Gastrocnemius medialis (tissue), 4 donors: Measurements from ENCODE around the gene PDLIM1. TPM values are rescaled to one million over a fixed set of nuclear protein-coding genes. Genes with fewer than 3 reads are reported as not detected.

Experiments used
- ATAC-seq, 2 donors: fragments of 150-250 bp; one replicate each; pipeline ENCODE4 v1.9.1; 2016
- DNase-seq, 2 donors: peaks; one replicate each; pipeline ENCODE4 v3.0.0-alpha.2; 2019
- H3K27ac ChIP-seq, 4 donors: fragments of 200-600 bp; sonication (generic); 1 replicate in 1 of 4; 2 replicates in 3 of 4; pipeline ENCODE4 v1.5.1; 2016 to 2018; ENCODE audit warnings: mild to moderate bottlenecking in 2 of 4, moderate library complexity in 1 of 4
- H3K27me3 ChIP-seq, 3 donors: fragments of 200-600 bp; sonication (generic) in 2 of 3; 1 replicate in 1 of 3; 2 replicates in 2 of 3; pipeline versions ENCODE4 v1.5.1 to v1.6.0; 2016 to 2019; ENCODE audit warnings: mild to moderate bottlenecking in 1 of 3, moderate library complexity in 1 of 3
- H3K36me3 ChIP-seq, 2 donors: fragments of 200-600 bp; sonication (generic) in 1 of 2; one replicate each; pipeline ENCODE4 v1.5.1; 2017 to 2018
- H3K4me1 ChIP-seq, 2 donors: fragments of 200-600 bp; sonication (generic) in 1 of 2; one replicate each; pipeline ENCODE4 v1.5.1; 2016 to 2017; ENCODE audit warnings: mild to moderate bottlenecking in 2 of 2
- H3K4me3 ChIP-seq, 4 donors: fragments of 200-600 bp; sonication (generic) in 3 of 4; 1 replicate in 1 of 4; 2 replicates in 3 of 4; pipeline ENCODE4 v1.5.1; 2016 to 2019; ENCODE audit warnings: mild to moderate bottlenecking in 2 of 4
- H3K9me3 ChIP-seq, 3 donors: fragments of 200-600 bp; sonication (generic) in 2 of 3; 1 replicate in 1 of 3; 2 replicates in 2 of 3; pipeline ENCODE4 v1.5.1; 2016 to 2019
- CTCF ChIP-seq, 5 experiments: fragments of 450-650 bp in 3 of 5; fragments of 200-600 bp in 2 of 5; sonication (generic) in 2 of 5; IDR thresholded peaks in 4 of 5; conservative IDR thresholded peaks in 1 of 5; 1 replicate in 4 of 5; 2 replicates in 1 of 5; pipeline ENCODE4 v1.5.1; 2016 to 2019; ENCODE audit warnings: antibody characterized with exemption in 5 of 5, mild to moderate bottlenecking in 3 of 5, moderate library complexity in 3 of 5
- POLR2A ChIP-seq, 2 donors: fragments of 450-650 bp; IDR thresholded peaks; one replicate each; pipeline ENCODE4 v1.6.1; 2017; ENCODE audit warnings: antibody characterized with exemption in 2 of 2, mild to moderate bottlenecking in 2 of 2, moderate library complexity in 2 of 2
- in situ Hi-C, 4 donors: fragments of 200-750 bp; cut with MboI; loops; one replicate each; pipeline versions ENCODE4 v1.15.0 to v1.8.0; 2017; ENCODE audit warnings: low sequenced_read_pairs in 4 of 4
- intact Hi-C: fragments of 100-400 bp; cut with DNase I; formaldehyde crosslinking; loops from one replicate; pipeline ENCODE4 v1.15.1; 2023; ENCODE audit warnings: low total_unique reads
- total RNA-seq, 4 donors: library from RNA; depleted of rRNA; stranded (reverse); fragments of >200 nt; gene quantifications; one replicate each; pipeline versions ENCODE4 v1.1.0 to v1.2.3, GENCODE V29; 2016

The PDLIM1 gene
- total RNA-seq, 4 donors from 2014 or later: 157 to 572 (median 272) TPM

- intact Hi-C loops (no loop called here), in situ Hi-C loops (no loop called here)
- DNase-seq: no peak
- no peak for ATAC-seq
- H3K27me3 ChIP-seq: no peaks in the 10 kb centered on the region
- H3K4me1 ChIP-seq: peaks cover 4 to 10% of the 10 kb centered on the region in 2 donors
- no peaks in the 10 kb centered on the region for H3K9me3 ChIP-seq
- no peaks in the 10 kb centered on the region for H3K36me3 ChIP-seq
- no peak overlapping the region for H3K27ac ChIP-seq
- TF ChIP-seq CTCF (IDR thresholded peaks at IDR 0.05 in 4 of 5, conservative IDR thresholded peaks at IDR 0.05 in 1 of 5): no peak
- no peak for TF ChIP-seq POLR2A (IDR thresholded peaks at IDR 0.05)
- no peak overlapping the region for H3K4me3 ChIP-seq
Measured at GRCh38 chr10:95306851-95307250, 16.0 kb upstream of the PDLIM1 start.

GRCh38 chr10:95306318-95306650 lies 15.5 kb upstream of the PDLIM1 start:
- no peak overlapping the region for H3K4me3 ChIP-seq
- intact Hi-C loops: no loop called here
- TF ChIP-seq CTCF (IDR thresholded peaks at IDR 0.05 in 4 of 5, conservative IDR thresholded peaks at IDR 0.05 in 1 of 5): no peak
- TF ChIP-seq POLR2A (IDR thresholded peaks at IDR 0.05): no peak
- no peak overlapping the region for H3K27ac ChIP-seq
- no peaks in the 10 kb centered on the region for H3K36me3 ChIP-seq
- H3K27me3 ChIP-seq: no peaks in the 10 kb centered on the region
- no peaks in the 10 kb centered on the region for H3K9me3 ChIP-seq
- DNase-seq: no peak
- H3K4me1 ChIP-seq: peaks cover 4 to 10% of the 10 kb centered on the region in 2 donors
- ATAC-seq: no peak
- in situ Hi-C loops: no loop called here

- no peaks in the 10 kb centered on the region for H3K27me3 ChIP-seq
- H3K36me3 ChIP-seq: no peaks in the 10 kb centered on the region
- TF ChIP-seq POLR2A (IDR thresholded peaks at IDR 0.05) (no peak), CTCF (IDR thresholded peaks at IDR 0.05 in 4 of 5, conservative IDR thresholded peaks at IDR 0.05 in 1 of 5) (no peak)
- in situ Hi-C loops: no loop called here
- ATAC-seq (no peak), DNase-seq (no peak)
- H3K9me3 ChIP-seq: no peaks in the 10 kb centered on the region
- H3K4me3 ChIP-seq: no peak overlapping the region
- H3K4me1 ChIP-seq: peaks cover 4 to 10% of the 10 kb centered on the region in 2 donors
- no peak overlapping the region for H3K27ac ChIP-seq
- intact Hi-C loops: no loop called here
Measured at GRCh38 chr10:95305606-95306317, 15.0 kb upstream of the PDLIM1 start.

- no peak overlapping the region for H3K4me3 ChIP-seq
- H3K27me3 ChIP-seq: no peaks in the 10 kb centered on the region
- H3K4me1 ChIP-seq: peaks cover 4 to 10% of the 10 kb centered on the region in 2 donors
- H3K9me3 ChIP-seq: no peaks in the 10 kb centered on the region
- no peak for DNase-seq
- ATAC-seq: no peak
- TF ChIP-seq POLR2A (IDR thresholded peaks at IDR 0.05): no peak
- no peak overlapping the region for H3K27ac ChIP-seq
- no peaks in the 10 kb centered on the region for H3K36me3 ChIP-seq
- intact Hi-C loops: no loop called here
- in situ Hi-C loops: no loop called here
Measured at GRCh38 chr10:95304976-95305375, 14.2 kb upstream of the PDLIM1 start.

- TF ChIP-seq POLR2A (IDR thresholded peaks at IDR 0.05): no peak
- TF ChIP-seq CTCF (IDR thresholded peaks at IDR 0.05 in 4 of 5, conservative IDR thresholded peaks at IDR 0.05 in 1 of 5): no peak
- Histone ChIP-seq H3K27me3 (no peaks in the 10 kb centered on the region), H3K36me3 (no peaks in the 10 kb centered on the region), H3K9me3 (no peaks in the 10 kb centered on the region), H3K27ac (no peak overlapping the region), H3K4me1 (peaks cover 4 to 9% of the 10 kb centered on the region in 2 donors), H3K4me3 (no peak overlapping the region)
- in situ Hi-C loops (no loop called here), intact Hi-C loops (no loop called here)
- DNase-seq (no peak), ATAC-seq (no peak)
Measured at GRCh38 chr10:95304463-95304862, 13.7 kb upstream of the PDLIM1 start.
